Ovary (tissue), 9 donors: ENCODE data around the gene NLK. TPM values are rescaled to one million over a fixed set of nuclear protein-coding genes. Genes with fewer than 3 reads are reported as not detected.

Experiments
- DNase-seq, 5 donors: peaks; one replicate each; pipeline ENCODE4 v3.0.0-alpha.2; 2019 to 2020
- H3K27ac ChIP-seq, 2 donors: fragments of 200-600 bp; one replicate each; pipeline versions ENCODE4 v1.5.1 to v1.8.0; 2019 to 2022
- H3K27me3 ChIP-seq: fragments of 200-600 bp; one replicate; pipeline ENCODE4 v1.8.0; 2022
- H3K36me3 ChIP-seq: fragments of 200-600 bp; sonication (generic); one replicate; pipeline ENCODE4 v1.5.1; 2019
- H3K4me1 ChIP-seq: one replicate; pipeline ENCODE4 v1.8.1; 2013; ENCODE audit warnings: mild to moderate bottlenecking, moderate library complexity; ENCODE audit not compliant: insufficient read depth
- H3K4me3 ChIP-seq: fragments of 200-600 bp; sonication (generic); one replicate; pipeline ENCODE4 v1.5.1; 2017
- H3K9me3 ChIP-seq, 2 donors: fragments of 200-600 bp in 1 of 2; sonication (generic) in 1 of 2; one replicate each; pipeline versions ENCODE4 v1.5.1 to v1.8.1; 2013 to 2019; ENCODE audit warnings: mild to moderate bottlenecking in 1 of 2, moderate library complexity in 1 of 2
- EP300 ChIP-seq: sonication (generic); formaldehyde crosslinking; IDR thresholded peaks from one replicate; pipeline ENCODE4 v1.6.1; 2017; ENCODE audit warnings: antibody characterized with exemption
- POLR2A ChIP-seq: fragments of 450-650 bp; IDR thresholded peaks from one replicate; pipeline ENCODE4 v1.6.1; 2017; ENCODE audit warnings: antibody characterized with exemption, mild to moderate bottlenecking, moderate library complexity
- WGBS, 3 donors: extraction: QIAGEN DNeasy Blood & Tissue Kit in 1 of 3; methylation state at CpG; one replicate each; pipeline versions ENCODE4 v1.1.5 to v1.1.7; 2013 to 2017; 5-methylcytosine and 5-hydroxymethylcytosine counted together
- intact Hi-C, 4 donors: fragments of 100-400 bp; cut with DNase I; formaldehyde crosslinking; loops; one replicate each; pipeline versions ENCODE4 v1.11.0 to v1.15.1; 2022 to 2023
- polyA plus RNA-seq, 2 donors: library from polyadenylated mRNA; stranded (reverse); fragments of 200-250 nt in 1 of 2; fragments of 350-450 nt in 1 of 2; fragmentation: Illumina TruSeq in 1 of 2; extraction: RNeasy Lipid Tissue Mini Kit (QIAGEN cat#74804) in 1 of 2; gene quantifications; one replicate each; pipeline ENCODE4 v1.2.3, GENCODE V29; 2013 to 2014
- total RNA-seq, 7 donors: library from RNA; depleted of rRNA in 2 of 7; stranded (reverse); fragments of >200 nt in 2 of 7; fragmentation: NEBNext Ultra II Directional in 3 of 7; extraction: Animal tissue kit (Norgen Biotek cat#: 25700) in 3 of 7; gene quantifications; one replicate each; pipeline versions ENCODE4 v1.1.0 to v1.2.4, GENCODE V29; 2016 to 2023
- TF ChIP-seq, protein P1 (sequence below), 3 donors: fragments of 450-650 bp in 2 of 3; fragments of 200-600 bp in 1 of 3; IDR thresholded peaks; one replicate each; pipeline versions ENCODE4 v1.5.1 to v1.8.0; 2016 to 2022; ENCODE audit warnings: antibody characterized with exemption in 3 of 3, mild to moderate bottlenecking in 1 of 3
- donor health status: DM: no; HTN: no; CAD: no; lungs with moderate emphysema.
- donor health status: DM: no; HTN: no; CAD: no.
- donor health status: Bipolar disorder and iron deficiency.
- donor health status: DM: yes; HTN: yes; CAD: no.
- donor health status: DM: no; HTN: no; CAD: no.
- donor health status: DM: yes; HTN: yes; CAD: no.

NLK gene
- total and polyA plus RNA-seq, 9 donors = 7.3 to 15.6 (median 12.3) TPM

- intact Hi-C loops = no loop called here
- Histone ChIP-seq H3K36me3 (no peaks in the 10 kb centered on the region), H3K27ac (no peak overlapping the region), H3K9me3 (no peaks in the 10 kb centered on the region), H3K27me3 (no peaks in the 10 kb centered on the region), H3K4me3 (no peak overlapping the region), H3K4me1 (peaks cover 4% of the 10 kb centered on the region)
- WGBS, 3 donors = 99 to 100% (median 100%) methylated on average over 1 of the region's 1 CpG
- TF ChIP-seq EP300 (no peak), POLR2A (no peak)
- TF ChIP-seq, protein P1, sequence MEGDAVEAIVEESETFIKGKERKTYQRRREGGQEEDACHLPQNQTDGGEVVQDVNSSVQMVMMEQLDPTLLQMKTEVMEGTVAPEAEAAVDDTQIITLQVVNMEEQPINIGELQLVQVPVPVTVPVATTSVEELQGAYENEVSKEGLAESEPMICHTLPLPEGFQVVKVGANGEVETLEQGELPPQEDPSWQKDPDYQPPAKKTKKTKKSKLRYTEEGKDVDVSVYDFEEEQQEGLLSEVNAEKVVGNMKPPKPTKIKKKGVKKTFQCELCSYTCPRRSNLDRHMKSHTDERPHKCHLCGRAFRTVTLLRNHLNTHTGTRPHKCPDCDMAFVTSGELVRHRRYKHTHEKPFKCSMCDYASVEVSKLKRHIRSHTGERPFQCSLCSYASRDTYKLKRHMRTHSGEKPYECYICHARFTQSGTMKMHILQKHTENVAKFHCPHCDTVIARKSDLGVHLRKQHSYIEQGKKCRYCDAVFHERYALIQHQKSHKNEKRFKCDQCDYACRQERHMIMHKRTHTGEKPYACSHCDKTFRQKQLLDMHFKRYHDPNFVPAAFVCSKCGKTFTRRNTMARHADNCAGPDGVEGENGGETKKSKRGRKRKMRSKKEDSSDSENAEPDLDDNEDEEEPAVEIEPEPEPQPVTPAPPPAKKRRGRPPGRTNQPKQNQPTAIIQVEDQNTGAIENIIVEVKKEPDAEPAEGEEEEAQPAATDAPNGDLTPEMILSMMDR (IDR thresholded peaks at IDR 0.05) = no peak
- no peak for DNase-seq
These were observed 72.6 kb downstream of the NLK start for GRCh38 chr17:28115046-28115445.

DNA sequence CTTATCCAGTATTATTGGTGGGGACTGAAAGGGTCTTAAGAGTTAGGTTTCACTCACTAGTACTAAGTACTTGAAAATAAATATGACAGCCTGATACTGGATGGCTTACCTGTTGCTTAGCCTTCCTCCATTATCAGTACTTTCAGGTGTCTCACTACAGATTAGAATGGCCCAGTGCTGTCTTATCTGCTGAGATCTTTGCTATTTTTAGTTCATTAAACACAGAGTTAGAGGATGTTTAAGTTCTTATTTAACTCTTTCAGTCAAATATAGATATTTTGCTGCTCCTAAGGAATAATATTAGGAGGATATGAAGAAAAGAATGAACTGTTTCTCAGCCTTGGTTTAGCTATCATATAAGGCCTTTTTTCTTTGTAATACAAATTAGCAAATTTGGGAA is 74.8 kb downstream of the NLK start:
- Histone ChIP-seq H3K4me3 (no peak overlapping the region), H3K4me1 (peaks cover 2% of the 10 kb centered on the region), H3K36me3 (no peaks in the 10 kb centered on the region), H3K9me3 (no peaks in the 10 kb centered on the region), H3K27me3 (no peaks in the 10 kb centered on the region), H3K27ac (no peak overlapping the region)
- no peak for TF ChIP-seq EP300
- TF ChIP-seq POLR2A = no peak
- TF ChIP-seq, protein P1 (IDR thresholded peaks at IDR 0.05) = no peak
- no peak for DNase-seq
- intact Hi-C loops = no loop called here

- intact Hi-C loops = no loop called here
- no peak overlapping the region for H3K4me3 ChIP-seq
- H3K27ac ChIP-seq = no peak overlapping the region
- no peaks in the 10 kb centered on the region for H3K9me3 ChIP-seq
- H3K4me1 ChIP-seq = peaks cover 2% of the 10 kb centered on the region
- no peaks in the 10 kb centered on the region for H3K36me3 ChIP-seq
- no peaks in the 10 kb centered on the region for H3K27me3 ChIP-seq
- DNase-seq = no peak
- TF ChIP-seq POLR2A (no peak), EP300 (no peak)
- TF ChIP-seq, protein P1 (IDR thresholded peaks at IDR 0.05) = no peak
- 26 to 47% (median 38%) methylated on average over 1 of the region's 1 CpG for WGBS, 3 donors
These were observed 75.9 kb downstream of the NLK start for GRCh38 chr17:28118362-28118761.

DNA sequence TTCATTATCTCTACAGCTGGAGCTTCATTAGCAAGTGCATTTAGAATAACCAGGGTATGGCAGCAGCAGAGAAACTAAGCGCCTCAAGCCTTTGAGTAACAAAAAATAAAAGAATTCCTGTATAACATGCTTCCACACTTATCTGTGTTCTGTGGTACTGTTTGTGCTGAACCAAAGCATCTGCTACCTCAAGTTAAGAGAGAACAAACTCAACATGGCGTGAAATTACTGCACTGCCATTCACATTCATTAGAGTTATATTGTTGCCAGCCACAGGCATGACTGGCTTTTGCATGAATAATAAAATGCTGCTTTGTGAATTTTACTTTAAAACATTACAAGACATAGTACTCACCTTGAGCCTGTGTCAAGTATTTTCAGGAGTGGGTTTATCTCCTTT is 76.6 kb downstream of the NLK start:
- intact Hi-C loops = no loop called here
- Histone ChIP-seq H3K27me3 (no peaks in the 10 kb centered on the region), H3K9me3 (no peaks in the 10 kb centered on the region), H3K27ac (no peak overlapping the region), H3K4me1 (no peaks in the 10 kb centered on the region), H3K36me3 (no peaks in the 10 kb centered on the region), H3K4me3 (no peak overlapping the region)
- no peak for DNase-seq
- WGBS, 3 donors = 44 to 59% (median 47%) methylated on average over 2 of the region's 2 CpGs
- TF ChIP-seq, protein P1 (IDR thresholded peaks at IDR 0.05) = no peak
- TF ChIP-seq POLR2A = no peak
- no peak for TF ChIP-seq EP300

DNA sequence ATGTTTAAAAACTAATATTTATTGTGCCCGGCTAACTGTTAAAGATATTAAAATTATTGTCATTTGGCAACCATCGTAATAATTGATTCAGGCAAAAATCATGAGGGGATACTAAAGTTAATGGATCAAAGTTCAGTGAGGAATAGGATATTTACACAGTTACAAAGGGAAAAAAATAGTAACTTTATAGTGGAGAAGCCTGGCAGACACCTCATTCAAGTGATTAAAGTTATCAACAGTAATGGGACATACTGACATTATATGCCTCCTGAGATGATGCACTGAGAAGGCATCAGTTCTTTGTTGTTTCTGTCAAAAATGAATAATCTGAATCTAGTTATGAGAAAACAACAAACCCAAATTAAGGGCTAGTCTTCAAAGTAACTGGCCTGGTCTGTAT is 77.1 kb downstream of the NLK start:
- TF ChIP-seq, protein P1 (IDR thresholded peaks at IDR 0.05) = no peak
- TF ChIP-seq EP300 (no peak), POLR2A (no peak)
- Histone ChIP-seq H3K36me3 (no peaks in the 10 kb centered on the region), H3K4me1 (no peaks in the 10 kb centered on the region), H3K9me3 (no peaks in the 10 kb centered on the region), H3K27me3 (no peaks in the 10 kb centered on the region), H3K27ac (no peak overlapping the region), H3K4me3 (no peak overlapping the region)
- WGBS, 3 donors = 95 to 98% (median 97%) methylated on average over 2 of the region's 2 CpGs
- no peak for DNase-seq
- intact Hi-C loops = no loop called here
